ENCODE measurements around the gene IGF1R.

IGF1R gene

DNA sequence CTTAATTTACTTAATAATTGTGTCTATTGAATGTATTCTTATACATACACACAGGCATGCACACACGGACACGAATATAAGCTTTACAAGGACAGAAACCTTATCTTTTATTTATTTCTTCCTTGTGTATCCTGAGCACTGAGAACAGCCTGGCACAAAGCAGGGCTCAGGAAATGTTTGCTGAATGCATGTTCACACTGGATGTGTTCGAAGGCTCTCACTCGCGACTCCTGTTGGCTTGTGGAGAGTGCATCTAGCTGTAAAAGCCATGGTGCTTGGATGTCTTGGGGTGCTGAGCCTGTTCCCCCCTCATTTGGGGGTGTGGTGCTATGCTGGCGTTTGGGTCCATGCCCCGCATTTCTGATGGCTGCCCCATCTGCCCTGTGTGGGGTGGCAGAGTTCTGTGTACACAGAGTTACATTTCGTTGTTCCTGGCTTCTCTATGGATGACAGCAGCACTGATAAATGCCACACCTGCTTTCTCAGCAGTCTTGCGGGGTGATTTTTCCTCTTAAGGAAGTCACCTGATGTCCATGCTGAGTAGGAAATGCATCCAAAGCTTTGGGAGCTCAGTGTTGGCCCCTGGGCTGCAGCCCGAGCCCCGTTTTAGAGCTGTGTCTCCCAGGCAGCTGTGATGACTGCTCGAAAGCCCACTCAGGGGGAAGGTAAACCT lies 148.5 kb downstream of the IGF1R start:
- Histone ChIP-seq H3K9me3 (replicated peaks; ENCODE audit: low read length) (no peaks in the 10 kb centered on the region), H3K4me1 (ENCODE audit: control insufficient read depth, insufficient read depth, low read length) (peaks cover 40% of the 10 kb centered on the region), H3K4me3 (ENCODE audit: low read length) (no peak overlapping the region), H3K4me2 (ENCODE audit: low read length) (no peak overlapping the region), H3K27me3 (ENCODE audit: control insufficient read depth, insufficient read depth, low read length) (no peaks in the 10 kb centered on the region), H3K9ac (ENCODE audit: low read depth, low read length) (no peak overlapping the region), H3K36me3 (ENCODE audit: insufficient read depth, low read length) (no peaks in the 10 kb centered on the region)

DNA sequence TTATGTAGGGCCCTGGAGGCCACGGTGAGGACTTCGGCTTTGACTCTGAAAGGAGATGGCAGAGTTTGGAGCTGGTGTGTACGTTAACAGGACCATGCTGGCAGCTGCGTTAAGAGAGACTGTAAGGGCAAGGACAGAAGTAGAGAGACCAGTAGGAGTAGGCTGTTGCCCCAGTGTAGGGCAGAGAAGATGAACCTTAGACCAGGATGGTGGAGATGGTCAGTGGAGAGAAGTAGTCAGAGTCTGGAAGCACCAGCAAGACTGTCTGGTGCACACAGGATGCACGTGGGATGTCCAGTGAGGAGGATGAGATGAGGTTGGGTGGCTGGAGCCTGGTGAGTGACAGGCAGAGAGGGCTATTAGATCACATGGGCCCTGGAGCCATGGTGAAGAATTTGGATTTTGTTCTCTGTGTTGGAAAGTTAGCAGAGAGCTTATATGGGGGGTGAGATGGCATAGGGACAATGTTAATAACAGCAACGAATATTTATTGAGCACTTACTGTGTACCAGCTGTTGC lies 150.1 kb downstream of the IGF1R start:
- Histone ChIP-seq H3K4me1 (ENCODE audit: control insufficient read depth, insufficient read depth, low read length) (peaks cover 46% of the 10 kb centered on the region), H3K4me3 (ENCODE audit: low read length) (no peak overlapping the region), H3K9ac (ENCODE audit: low read depth, low read length) (no peak overlapping the region), H3K4me2 (ENCODE audit: low read length) (no peak overlapping the region), H3K36me3 (ENCODE audit: insufficient read depth, low read length) (no peaks in the 10 kb centered on the region), H3K27me3 (ENCODE audit: control insufficient read depth, insufficient read depth, low read length) (no peaks in the 10 kb centered on the region), H3K9me3 (replicated peaks; ENCODE audit: low read length) (no peaks in the 10 kb centered on the region)

DNA sequence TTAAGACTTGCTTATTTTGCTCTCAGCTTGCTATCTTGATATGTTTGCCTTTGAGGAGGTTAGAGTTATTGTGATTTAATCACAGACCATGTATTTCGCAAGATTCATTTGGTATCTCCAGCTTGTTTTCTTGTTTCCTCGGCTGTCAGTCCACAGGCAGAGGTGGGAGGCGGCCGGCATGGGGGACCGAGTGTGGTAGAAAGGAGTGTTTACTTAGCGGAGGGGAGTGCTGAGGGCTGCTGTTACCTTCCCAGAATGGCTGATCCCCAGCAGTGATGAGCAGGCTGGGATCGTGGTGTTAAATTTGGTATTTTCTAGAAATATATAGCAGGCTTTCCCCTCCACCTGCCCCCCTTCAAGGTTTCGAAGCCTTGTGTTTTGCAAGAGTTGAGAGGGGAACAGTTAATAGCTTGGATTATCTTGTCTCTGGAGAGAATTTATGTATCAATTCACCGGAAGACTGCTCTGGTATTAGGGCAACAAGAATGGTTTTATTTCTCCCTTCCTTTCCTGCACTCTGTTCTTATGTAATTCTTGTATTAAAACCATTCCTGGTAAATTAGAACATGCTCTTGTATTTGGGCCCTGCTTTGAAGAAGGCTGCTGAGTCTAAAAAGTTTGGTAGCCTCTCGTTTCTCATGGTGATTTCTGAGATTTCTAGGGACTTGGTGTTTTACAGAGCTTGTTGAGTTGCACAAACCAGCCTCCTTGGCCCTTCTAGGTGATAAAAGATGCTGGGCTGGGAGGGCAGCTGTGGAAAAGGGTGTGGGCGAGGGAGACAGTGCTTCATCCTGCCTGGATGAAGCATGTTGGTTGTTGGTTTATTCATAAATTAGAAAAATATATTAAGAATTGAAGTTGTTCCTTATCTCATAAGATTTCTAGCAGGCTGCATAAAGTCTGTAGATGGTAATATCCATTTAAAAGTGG lies 151.4 kb downstream of the IGF1R start:
- H3K27me3 ChIP-seq (ENCODE audit: control insufficient read depth, insufficient read depth, low read length), result no peaks in the 10 kb centered on the region
- H3K9me3 ChIP-seq (replicated peaks; ENCODE audit: low read length), result no peaks in the 10 kb centered on the region
- H3K36me3 ChIP-seq (ENCODE audit: insufficient read depth, low read length), result no peaks in the 10 kb centered on the region
- peak overlapping the region; percentile 71 for H3K4me2 ChIP-seq (ENCODE audit: low read length)
- peaks cover 49% of the 10 kb centered on the region for H3K4me1 ChIP-seq (ENCODE audit: control insufficient read depth, insufficient read depth, low read length)
- H3K9ac ChIP-seq (ENCODE audit: low read depth, low read length), result peak overlapping the region; percentile 26
- peak overlapping the region; percentile 34 for H3K4me3 ChIP-seq (ENCODE audit: low read length)

DNA sequence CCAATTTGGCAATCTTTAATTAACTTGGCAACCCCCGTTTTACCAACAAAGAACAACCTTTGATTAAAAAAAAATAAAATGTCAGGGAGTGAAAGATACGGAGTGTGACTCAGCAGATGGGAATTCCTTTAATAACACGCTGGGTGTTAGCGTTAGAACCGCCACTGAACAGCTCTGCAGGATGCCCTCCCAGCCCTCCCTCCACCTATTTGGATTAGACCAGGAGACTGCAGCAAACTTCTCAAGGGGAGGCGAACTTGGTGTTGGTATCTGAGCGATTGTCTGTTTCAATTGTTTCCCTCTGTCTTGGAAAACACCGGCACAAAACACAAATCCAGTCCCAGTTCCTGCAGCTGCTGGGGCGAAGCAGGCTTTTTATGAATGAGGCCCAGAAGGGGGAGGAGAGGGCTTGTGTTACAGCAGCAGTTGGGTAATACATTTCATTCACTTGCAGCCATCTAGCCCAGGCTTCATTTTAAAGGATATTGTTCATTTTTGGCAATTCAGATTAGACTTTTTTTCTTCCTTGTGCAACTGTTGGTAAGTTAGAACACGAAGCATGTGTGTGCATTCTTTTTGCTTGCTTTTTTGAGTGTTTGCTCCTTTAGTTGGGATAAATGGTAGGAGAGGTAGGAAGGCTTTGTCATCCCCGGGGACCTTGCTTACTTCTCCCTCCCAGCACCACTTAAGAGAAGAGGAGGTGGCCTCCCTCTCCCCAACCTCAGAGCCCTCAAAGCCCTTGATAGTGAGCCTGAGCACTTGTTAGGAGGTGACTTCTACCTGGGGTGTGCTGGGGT lies 152.3 kb downstream of the IGF1R start:
- peak overlapping the region; percentile 34 for H3K4me3 ChIP-seq (ENCODE audit: low read length)
- H3K27me3 ChIP-seq (ENCODE audit: control insufficient read depth, insufficient read depth, low read length), result no peaks in the 10 kb centered on the region
- no peaks in the 10 kb centered on the region for H3K9me3 ChIP-seq (replicated peaks; ENCODE audit: low read length)
- H3K4me1 ChIP-seq (ENCODE audit: control insufficient read depth, insufficient read depth, low read length), result peaks cover 47% of the 10 kb centered on the region
- peak overlapping the region; percentile 23 for H3K9ac ChIP-seq (ENCODE audit: low read depth, low read length)
- no peaks in the 10 kb centered on the region for H3K36me3 ChIP-seq (ENCODE audit: insufficient read depth, low read length)
- H3K4me2 ChIP-seq (ENCODE audit: low read length), result peak overlapping the region; percentile 71

DNA sequence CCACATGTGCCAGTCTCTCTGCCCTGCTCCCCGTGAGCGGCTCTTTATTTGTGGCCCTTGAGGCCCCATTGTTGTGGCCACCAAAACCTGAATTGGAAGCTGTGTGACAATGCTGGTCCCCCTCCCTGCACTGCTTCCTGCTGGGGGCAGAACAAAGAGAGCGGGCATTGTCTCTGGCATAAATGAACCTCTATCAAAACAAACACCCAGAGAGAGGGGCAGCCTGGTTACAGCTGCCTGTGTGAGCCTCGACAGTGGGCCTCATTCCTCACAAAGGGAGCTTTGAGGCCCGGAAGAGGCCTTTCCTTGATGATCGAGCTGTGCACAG lies 152.9 kb downstream of the IGF1R start:
- Histone ChIP-seq H3K4me3 (ENCODE audit: low read length) (peak overlapping the region; percentile 34), H3K9ac (ENCODE audit: low read depth, low read length) (no peak overlapping the region), H3K27me3 (ENCODE audit: control insufficient read depth, insufficient read depth, low read length) (no peaks in the 10 kb centered on the region), H3K4me2 (ENCODE audit: low read length) (peak overlapping the region; percentile 71), H3K36me3 (ENCODE audit: insufficient read depth, low read length) (no peaks in the 10 kb centered on the region), H3K4me1 (ENCODE audit: control insufficient read depth, insufficient read depth, low read length) (peaks cover 47% of the 10 kb centered on the region), H3K9me3 (replicated peaks; ENCODE audit: low read length) (no peaks in the 10 kb centered on the region)

DNA sequence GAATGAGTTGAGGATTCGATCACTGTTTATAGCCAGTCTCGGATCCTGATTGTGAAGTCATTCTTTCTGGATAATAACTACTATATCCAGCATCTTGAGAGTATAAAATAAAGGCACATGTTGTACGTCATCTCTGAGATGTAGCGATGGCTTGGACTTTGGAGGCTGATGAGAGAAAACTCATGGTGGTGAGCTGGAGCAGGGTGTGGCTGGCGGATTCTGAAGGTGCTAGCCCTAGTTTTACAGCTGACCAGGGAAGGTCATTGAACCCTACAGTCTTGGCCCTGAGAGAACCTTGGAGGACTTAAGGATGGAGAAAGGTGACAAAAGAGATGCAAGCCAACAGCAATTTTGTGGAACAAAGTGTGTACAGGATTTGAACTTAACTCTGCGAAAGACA lies 153.8 kb downstream of the IGF1R start:
- no peaks in the 10 kb centered on the region for H3K36me3 ChIP-seq (ENCODE audit: insufficient read depth, low read length)
- H3K4me1 ChIP-seq (ENCODE audit: control insufficient read depth, insufficient read depth, low read length), result peaks cover 50% of the 10 kb centered on the region
- no peaks in the 10 kb centered on the region for H3K27me3 ChIP-seq (ENCODE audit: control insufficient read depth, insufficient read depth, low read length)
- H3K9me3 ChIP-seq (replicated peaks; ENCODE audit: low read length), result no peaks in the 10 kb centered on the region
- H3K4me3 ChIP-seq (ENCODE audit: low read length), result no peak overlapping the region
- no peak overlapping the region for H3K9ac ChIP-seq (ENCODE audit: low read depth, low read length)
- H3K4me2 ChIP-seq (ENCODE audit: low read length), result no peak overlapping the region

DNA sequence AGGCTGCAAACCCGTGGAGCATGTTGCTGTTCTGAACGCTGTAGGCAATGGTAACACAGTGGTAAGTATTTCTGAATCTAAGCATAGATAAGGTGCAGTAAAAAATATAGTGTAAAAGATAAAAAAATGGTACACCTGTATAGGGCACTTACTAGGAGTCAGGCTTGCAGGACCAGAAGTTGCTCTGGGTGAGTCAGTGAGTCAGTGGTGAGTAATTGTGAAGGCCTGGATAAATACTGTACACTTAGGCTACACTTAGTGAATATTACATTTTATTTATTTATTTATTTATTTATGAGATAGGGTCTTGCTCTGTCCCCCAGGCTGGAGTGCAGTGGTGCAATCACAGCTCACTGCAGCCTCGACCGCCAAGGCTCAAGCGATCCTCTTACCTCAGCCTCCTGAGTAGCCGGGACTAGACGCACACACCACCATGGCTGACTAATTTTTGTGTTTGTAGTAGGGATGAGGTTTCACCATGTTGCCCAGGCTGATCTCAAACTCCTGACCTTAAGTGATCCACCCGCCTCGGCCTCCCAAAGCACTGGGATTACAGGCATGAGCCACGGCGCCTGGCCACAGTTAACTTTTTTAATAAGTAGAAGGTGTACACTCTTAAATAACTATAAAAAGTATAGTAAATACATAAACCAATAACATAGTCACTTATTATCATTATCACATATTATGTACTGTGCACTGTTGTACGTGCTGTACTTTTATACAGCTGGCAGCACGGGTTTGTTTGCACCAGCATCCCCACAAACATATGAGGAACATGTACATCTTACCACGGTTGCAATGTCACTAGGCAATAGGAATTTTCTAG lies 155.1 kb downstream of the IGF1R start:
- Histone ChIP-seq H3K9ac (ENCODE audit: low read depth, low read length) (no peak overlapping the region), H3K4me3 (ENCODE audit: low read length) (no peak overlapping the region), H3K36me3 (ENCODE audit: insufficient read depth, low read length) (no peaks in the 10 kb centered on the region), H3K4me2 (ENCODE audit: low read length) (no peak overlapping the region), H3K27me3 (ENCODE audit: control insufficient read depth, insufficient read depth, low read length) (no peaks in the 10 kb centered on the region), H3K4me1 (ENCODE audit: control insufficient read depth, insufficient read depth, low read length) (peaks cover 56% of the 10 kb centered on the region), H3K9me3 (replicated peaks; ENCODE audit: low read length) (no peaks in the 10 kb centered on the region)

DNA sequence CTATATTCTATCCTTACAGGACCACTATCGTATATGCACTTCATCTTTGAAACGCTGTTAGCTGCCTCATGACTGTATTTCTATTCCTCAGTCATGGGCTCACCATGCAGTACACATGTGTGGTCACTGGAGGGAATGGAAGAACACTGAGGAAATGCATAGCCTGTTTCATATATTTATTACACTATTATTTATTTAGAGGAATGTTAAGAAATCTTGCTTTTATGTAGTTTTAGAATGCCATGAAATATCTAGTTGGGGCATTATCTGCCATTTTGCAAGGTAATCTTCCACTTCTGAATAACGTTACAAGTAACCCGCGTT lies 155.7 kb downstream of the IGF1R start:
- no peak overlapping the region for H3K4me2 ChIP-seq (ENCODE audit: low read length)
- no peak overlapping the region for H3K4me3 ChIP-seq (ENCODE audit: low read length)
- no peaks in the 10 kb centered on the region for H3K36me3 ChIP-seq (ENCODE audit: insufficient read depth, low read length)
- no peak overlapping the region for H3K9ac ChIP-seq (ENCODE audit: low read depth, low read length)
- no peaks in the 10 kb centered on the region for H3K27me3 ChIP-seq (ENCODE audit: control insufficient read depth, insufficient read depth, low read length)
- H3K9me3 ChIP-seq (replicated peaks; ENCODE audit: low read length), result no peaks in the 10 kb centered on the region
- peaks cover 50% of the 10 kb centered on the region for H3K4me1 ChIP-seq (ENCODE audit: control insufficient read depth, insufficient read depth, low read length)

DNA sequence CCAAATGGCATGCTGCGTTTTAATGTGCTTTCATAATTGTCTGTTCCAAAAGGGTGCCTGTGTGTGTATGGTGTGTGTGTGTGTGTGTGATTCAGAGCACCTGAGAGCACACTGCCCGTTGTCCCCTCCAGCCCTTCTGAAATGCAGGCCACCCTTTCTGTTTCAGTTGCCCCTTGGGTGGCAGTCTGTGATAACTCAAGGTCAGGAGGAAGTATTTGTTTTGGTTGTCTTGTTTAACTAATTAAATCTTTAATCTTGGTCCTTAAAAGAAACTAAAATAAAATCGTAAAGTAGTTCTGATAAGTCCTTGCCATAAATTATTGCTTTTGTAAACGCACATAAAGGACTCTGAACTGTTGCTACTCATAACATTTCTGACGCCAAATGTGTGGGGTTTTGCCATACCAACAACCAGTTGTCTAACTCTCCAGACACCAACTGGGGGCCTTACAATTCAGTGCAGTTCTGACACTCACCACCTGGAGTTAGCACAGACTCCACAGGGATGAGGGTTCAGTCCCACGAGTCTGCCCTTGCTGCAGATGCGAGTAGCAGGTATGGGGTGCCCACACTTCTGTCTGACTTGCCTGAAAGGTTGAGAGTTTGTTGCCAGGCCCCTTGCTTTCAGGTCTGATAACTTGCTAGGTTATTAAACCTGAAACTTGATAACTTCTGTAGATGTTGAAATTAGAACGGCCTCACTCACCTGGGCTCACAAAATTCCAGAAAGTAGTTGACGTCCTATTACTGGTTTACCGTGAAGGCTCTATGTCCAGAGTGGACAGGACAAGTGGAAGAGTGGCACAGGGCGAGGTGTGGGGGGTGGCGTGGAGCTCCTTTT lies 157.3 kb downstream of the IGF1R start:
- Histone ChIP-seq H3K9me3 (replicated peaks; ENCODE audit: low read length) (no peaks in the 10 kb centered on the region), H3K4me3 (ENCODE audit: low read length) (no peak overlapping the region), H3K4me2 (ENCODE audit: low read length) (no peak overlapping the region), H3K36me3 (ENCODE audit: insufficient read depth, low read length) (no peaks in the 10 kb centered on the region), H3K27me3 (ENCODE audit: control insufficient read depth, insufficient read depth, low read length) (no peaks in the 10 kb centered on the region), H3K4me1 (ENCODE audit: control insufficient read depth, insufficient read depth, low read length) (peaks cover 34% of the 10 kb centered on the region), H3K9ac (ENCODE audit: low read depth, low read length) (no peak overlapping the region)

DNA sequence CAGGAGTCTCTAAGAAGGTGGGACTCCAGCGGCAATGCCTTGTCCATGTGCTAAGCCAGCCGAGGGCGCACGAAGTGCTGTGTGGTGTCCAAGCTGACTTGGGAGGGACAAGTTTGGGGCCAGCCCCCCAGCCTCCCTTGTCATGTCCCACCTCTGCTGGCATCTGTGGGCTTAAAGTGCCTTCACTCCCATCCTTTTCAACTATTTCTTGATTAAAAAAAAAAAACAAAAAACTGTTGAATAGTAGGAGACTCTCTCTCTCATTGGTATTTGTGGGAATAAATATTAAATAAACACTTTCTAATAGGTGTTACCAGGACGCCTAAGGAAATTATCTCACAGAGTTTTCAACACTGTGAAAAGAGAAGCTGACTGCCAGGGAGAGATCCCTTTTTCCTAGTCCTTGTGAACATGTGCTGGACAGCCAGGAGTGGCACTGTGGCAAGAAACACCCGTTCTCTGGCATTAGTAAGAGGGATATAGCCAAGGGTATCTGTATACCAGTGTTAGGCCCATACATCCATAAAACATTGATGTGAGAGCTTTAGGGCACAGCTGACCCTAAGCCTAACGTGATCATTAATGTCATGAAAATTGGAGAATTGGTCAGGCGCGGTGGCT lies 158.0 kb downstream of the IGF1R start:
- no peaks in the 10 kb centered on the region for H3K9me3 ChIP-seq (replicated peaks; ENCODE audit: low read length)
- H3K4me3 ChIP-seq (ENCODE audit: low read length), result no peak overlapping the region
- peaks cover 27% of the 10 kb centered on the region for H3K4me1 ChIP-seq (ENCODE audit: control insufficient read depth, insufficient read depth, low read length)
- no peaks in the 10 kb centered on the region for H3K36me3 ChIP-seq (ENCODE audit: insufficient read depth, low read length)
- H3K4me2 ChIP-seq (ENCODE audit: low read length), result no peak overlapping the region
- H3K9ac ChIP-seq (ENCODE audit: low read depth, low read length), result no peak overlapping the region
- H3K27me3 ChIP-seq (ENCODE audit: control insufficient read depth, insufficient read depth, low read length), result no peaks in the 10 kb centered on the region

Data from skeletal muscle satellite cell (primary cell).